HFF-Myc (cell line): Measurements from ENCODE around the gene REN.

Experiments
- DNase-seq: peaks from one replicate; pipeline ENCODE4 v3.0.0-alpha.2; 2011; ENCODE audit warnings: low read depth; ENCODE audit errors: extremely low read depth
- H3K4me3 ChIP-seq: replicated peaks from 2 replicates; pipeline ENCODE4 v1.5.1; 2011; ENCODE audit warnings: low read depth, mild to moderate bottlenecking, control low read depth, low read length
- TF ChIP-seq, protein P1 (sequence below): IDR thresholded peaks from 2 replicates; pipeline ENCODE4 v1.5.1; 2012; ENCODE audit warnings: mild to moderate bottlenecking, low read depth, low read length, control low read depth; ENCODE audit errors: missing control alignments

Gene REN

DNA sequence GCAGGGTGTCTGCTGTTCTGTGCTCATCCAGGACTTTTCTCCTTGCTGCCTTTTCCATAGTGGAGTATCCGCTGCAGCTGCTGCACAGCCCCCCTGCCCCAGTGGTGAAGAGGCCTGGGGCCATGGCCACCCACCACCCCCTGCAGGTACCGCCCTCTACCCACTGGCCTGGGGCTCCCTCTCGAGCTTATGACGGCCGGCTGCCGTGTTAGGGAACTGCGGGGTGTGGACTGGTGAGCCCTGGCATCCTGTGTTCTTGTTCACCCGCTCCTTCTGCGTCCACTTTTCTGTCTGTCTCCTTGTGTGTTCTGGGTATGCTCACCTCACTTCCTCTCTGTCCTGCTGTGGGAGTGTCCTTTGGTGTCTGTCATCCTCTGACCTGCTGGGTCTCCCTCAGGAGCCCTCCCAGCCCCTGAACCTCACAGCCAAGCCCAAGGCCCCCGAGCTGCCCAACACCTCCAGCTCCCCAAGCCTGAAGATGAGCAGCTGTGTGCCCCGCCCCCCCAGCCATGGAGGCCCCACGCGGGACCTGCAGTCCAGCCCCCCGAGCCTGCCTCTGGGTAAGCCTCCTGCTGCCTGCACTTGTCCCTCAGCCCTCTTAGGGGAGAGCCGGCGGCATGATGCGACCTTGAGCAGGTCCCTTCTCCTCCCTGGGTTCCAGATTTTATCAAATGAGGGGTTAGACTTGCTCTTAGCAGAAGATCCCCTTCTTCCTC is 44.1 kb downstream of the REN start:
- DNase-seq = no peak
- no peak overlapping the region for H3K4me3 ChIP-seq
- TF ChIP-seq, protein P1, sequence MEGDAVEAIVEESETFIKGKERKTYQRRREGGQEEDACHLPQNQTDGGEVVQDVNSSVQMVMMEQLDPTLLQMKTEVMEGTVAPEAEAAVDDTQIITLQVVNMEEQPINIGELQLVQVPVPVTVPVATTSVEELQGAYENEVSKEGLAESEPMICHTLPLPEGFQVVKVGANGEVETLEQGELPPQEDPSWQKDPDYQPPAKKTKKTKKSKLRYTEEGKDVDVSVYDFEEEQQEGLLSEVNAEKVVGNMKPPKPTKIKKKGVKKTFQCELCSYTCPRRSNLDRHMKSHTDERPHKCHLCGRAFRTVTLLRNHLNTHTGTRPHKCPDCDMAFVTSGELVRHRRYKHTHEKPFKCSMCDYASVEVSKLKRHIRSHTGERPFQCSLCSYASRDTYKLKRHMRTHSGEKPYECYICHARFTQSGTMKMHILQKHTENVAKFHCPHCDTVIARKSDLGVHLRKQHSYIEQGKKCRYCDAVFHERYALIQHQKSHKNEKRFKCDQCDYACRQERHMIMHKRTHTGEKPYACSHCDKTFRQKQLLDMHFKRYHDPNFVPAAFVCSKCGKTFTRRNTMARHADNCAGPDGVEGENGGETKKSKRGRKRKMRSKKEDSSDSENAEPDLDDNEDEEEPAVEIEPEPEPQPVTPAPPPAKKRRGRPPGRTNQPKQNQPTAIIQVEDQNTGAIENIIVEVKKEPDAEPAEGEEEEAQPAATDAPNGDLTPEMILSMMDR = no peak

DNA sequence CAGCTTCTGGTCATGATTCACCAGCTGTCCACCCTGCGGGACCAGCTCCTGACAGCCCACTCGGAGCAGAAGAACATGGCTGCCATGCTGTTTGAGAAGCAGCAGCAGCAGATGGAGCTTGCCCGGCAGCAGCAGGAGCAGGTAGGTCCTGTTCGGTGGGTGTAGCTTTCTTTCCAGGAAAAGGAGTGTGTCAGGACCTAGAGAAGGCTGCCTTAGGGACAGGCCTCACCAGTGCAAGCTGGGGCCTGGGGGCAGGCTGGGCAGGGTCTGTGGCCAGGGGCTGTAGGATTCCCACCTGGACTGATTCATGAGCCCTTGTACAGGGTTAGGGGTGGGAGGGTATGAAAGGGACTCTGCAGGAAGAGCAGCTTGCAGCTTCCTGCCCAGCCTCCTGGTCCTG is 49.6 kb downstream of the REN start:
- DNase-seq = no peak
- TF ChIP-seq, protein P1 = no peak
- H3K4me3 ChIP-seq = no peak overlapping the region

DNA sequence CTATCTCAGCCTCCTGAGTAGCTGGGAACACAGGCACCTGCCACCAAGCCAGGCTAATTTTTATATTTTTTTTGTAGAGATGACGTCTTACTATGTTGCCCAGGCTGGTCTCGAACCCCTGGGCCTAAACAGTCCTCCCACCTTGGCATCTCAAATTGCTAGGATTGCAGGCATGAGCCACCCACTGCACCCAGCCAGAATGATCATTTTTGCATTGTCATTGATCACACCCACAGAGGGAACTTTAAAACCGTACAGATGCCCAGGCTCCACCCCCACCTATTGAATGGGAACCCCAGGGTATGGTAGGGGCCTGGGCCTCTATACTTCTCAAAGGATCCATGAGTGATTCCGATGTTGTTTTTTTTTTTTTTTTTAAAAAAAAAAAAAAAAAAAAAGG is 51.0 kb downstream of the REN start:
- no peak for DNase-seq
- TF ChIP-seq, protein P1 = no peak
- H3K4me3 ChIP-seq = no peak overlapping the region

DNA sequence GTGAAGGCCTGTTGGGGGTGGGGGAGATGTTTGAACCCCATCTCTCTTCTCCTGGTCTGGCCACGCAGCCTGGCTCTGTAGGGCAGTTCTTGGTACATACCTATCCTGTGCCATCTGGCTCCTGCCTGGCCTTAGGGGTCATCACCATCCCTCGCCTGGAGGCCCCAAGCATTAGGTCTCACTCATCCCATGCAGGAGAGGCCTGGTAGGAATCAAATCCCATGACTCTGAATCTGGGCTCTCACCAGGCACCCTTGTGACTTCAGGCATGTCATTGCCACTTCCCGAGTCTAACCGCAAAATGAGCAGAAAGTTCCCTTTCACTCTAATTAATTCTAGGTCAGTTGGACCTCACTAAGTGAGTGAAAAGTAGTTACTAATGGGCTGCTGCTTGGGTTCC is 51.5 kb downstream of the REN start:
- DNase-seq = no peak
- TF ChIP-seq, protein P1 = no peak
- no peak overlapping the region for H3K4me3 ChIP-seq

DNA sequence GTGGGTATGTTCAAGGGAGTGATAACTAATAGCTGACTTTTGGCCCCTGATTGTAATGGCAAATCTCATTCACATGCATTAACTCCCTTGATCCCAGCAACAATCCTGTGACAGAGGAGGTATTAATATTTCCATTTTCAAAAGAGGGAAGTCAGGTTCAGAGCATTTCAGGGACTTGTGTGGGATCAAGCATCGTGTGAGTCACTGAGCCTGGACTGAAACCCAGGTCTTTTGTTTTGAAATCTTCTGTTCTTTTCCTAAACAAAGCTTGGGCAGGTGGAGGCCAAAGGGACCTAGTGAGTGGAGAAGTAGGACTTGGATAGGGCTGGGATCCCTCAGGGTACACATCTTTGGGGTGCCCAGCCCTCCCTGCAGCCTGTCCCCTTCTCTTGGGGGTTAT is 52.2 kb downstream of the REN start:
- H3K4me3 ChIP-seq = no peak overlapping the region
- no peak for DNase-seq
- TF ChIP-seq, protein P1 = no peak

DNA sequence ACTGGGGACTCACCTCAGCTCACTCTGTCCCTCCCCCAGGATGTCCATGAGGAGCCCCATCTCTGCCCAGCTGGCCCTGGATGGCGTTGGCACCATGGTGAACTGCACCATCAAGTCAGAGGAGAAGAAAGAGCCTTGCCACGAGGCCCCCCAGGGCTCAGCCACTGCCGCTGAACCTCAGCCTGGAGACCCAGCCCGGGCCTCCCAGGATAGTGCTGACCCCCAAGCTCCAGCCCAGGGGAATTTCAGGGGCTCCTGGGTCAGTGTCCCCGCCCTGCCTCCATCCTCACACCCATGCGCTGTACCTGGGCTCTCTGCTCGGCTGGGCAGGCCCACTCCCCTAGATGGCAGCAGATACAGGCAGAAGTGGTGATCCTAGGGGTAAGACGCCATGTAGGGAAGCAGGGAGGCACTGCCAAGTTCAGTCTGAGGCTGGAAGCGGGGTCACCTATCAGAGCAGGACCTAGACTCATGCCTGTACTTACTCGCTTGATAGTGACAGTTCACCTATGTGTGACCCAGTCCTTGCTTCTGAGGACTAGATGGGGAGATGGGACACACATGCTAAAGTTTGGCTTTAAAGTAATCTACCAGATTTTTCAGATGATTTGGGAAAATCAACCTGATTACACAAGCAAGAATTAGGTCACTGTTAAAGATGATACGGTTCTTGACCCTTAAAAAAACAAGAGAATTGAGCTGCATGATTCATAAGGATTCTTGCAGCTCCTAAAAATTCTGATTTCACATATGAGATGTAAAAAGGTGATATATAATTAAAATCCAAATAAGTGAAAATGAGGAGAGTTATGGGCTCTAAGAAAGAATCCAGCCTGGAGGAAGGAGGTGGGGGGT is 53.0 kb downstream of the REN start:
- no peak for DNase-seq
- no peak overlapping the region for H3K4me3 ChIP-seq
- TF ChIP-seq, protein P1 = no peak
